Measurements from ENCODE around the gene VSIG10L. TPM values are rescaled to one million over a fixed set of nuclear protein-coding genes. Genes with fewer than 3 reads are reported as not detected.

VSIG10L gene
- total RNA-seq, 2 experiments from 2014 or later: 3.2 to 3.5 TPM

DNA sequence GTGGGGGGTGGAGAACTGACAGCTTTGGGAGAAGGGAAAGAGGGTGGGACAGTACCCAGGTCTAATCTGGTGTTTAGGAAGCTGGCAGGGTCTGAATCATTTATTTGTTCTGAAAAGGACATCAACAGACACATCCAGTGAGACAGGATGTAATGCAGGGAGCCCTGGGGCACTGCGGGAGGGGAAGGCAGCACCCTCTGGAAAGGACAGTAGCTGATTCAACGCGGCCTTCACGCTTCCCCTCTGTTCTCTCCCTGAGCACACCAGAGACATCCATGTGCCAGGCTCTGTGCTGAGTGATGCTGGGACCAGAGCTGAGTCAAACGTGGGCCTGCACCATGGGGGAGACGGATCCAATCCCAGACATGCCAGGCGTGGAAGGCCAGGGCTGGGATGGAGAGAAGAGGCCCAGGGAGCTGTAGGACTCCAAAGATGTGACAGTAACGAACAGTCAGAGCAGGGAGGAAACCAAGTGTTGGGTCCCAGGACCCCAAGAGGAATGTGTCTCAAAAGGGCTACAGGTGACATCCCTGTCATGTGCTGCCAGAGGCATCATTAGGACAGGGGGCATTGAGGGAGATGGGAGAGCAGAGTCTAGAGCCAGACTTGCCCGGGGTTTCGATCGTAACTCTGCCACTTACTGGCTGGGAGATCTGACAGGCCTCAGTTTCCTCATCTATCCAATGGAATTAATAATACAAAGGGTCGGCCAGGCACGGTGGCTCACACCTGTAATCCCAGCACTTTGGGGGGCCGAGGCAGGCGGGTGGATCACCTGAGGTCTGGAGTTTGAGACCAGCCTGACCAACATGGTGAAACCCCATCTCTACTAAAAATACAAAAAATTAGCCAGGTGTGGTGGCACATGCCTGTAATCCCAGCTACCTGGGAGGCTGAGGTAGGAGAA is 22.5 kb upstream of the VSIG10L start:
- ChIA-PET CTCF (interaction anchor here (1.2 kb wide), 1 partner anchor 10 kb away, joined by 5 read pairs; no protein-coding TSS in a partner anchor), POLR2A (no interaction called here)
- Mint-ChIP-seq H3K27ac (peak overlapping the region; percentile 64), H3K27me3 (no peaks in the 10 kb centered on the region), H3K9me3 (no peaks in the 10 kb centered on the region), H3K4me1 (ENCODE audit: low read depth) (peaks cover 44% of the 10 kb centered on the region), H3K4me3 (peak overlapping the region; percentile 63), H3K36me3 (peaks cover 18% of the 10 kb centered on the region)
- no peak for DNase-seq
- intact Hi-C loops (cut with micrococcal nuclease): no loop called here

GRCh38 chr19:51361239-51361638 is 19.3 kb upstream of the VSIG10L start:
- Mint-ChIP-seq H3K9me3 (no peaks in the 10 kb centered on the region), H3K27ac (no peak overlapping the region), H3K27me3 (no peaks in the 10 kb centered on the region), H3K4me3 (no peak overlapping the region), H3K4me1 (ENCODE audit: low read depth) (peaks cover 53% of the 10 kb centered on the region), H3K36me3 (peaks cover 15% of the 10 kb centered on the region)
- POLR2A ChIA-PET: no interaction called here
- intact Hi-C loops (cut with micrococcal nuclease): no loop called here
- no peak for DNase-seq
- CTCF ChIA-PET: interaction anchor here (1.1 kb wide), 1 partner anchor 60 kb away, joined by 3 read pairs; no protein-coding TSS in a partner anchor

- intact Hi-C loops (cut with micrococcal nuclease): no loop called here
- H3K4me3 Mint-ChIP-seq: no peak overlapping the region
- DNase-seq: no peak
- H3K27ac Mint-ChIP-seq: no peak overlapping the region
- ChIA-PET POLR2A (interaction anchor here (1.2 kb wide), 1 partner anchor 18 kb away, joined by 9 read pairs; no protein-coding TSS in a partner anchor), CTCF (interaction anchor here (0.7 to 1.3 kb wide), 5 partner anchors 11 to 155 kb away, joined by 3 to 4 read pairs (median 3); partner anchors contain the start of gene VSIG10L)
- H3K27me3 Mint-ChIP-seq: no peaks in the 10 kb centered on the region
- H3K36me3 Mint-ChIP-seq: peaks cover 17% of the 10 kb centered on the region
- H3K4me1 Mint-ChIP-seq (ENCODE audit: low read depth): peaks cover 56% of the 10 kb centered on the region
- no peaks in the 10 kb centered on the region for H3K9me3 Mint-ChIP-seq
Observed at GRCh38 chr19:51359294-51359693, 17.4 kb upstream of the VSIG10L start.

DNA sequence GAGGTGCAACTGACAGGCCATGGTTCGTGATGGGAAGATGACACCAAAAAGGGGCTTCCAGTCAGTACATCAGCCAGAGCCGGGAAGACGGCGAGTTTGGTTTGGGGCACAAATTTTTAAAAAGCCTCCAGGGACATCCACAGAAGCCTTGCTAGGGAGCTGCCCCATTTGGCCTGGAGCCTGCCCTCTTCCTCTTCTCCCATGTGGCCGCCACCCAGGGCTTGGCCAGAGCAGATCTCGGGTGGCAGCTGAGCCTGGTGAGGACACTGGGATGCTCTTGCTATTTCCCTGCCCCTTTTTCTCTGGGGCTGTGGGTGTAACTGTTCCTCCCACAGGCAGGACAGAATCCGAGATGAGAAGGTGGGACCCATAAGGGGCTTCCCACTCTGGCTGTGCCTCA is 16.0 kb upstream of the VSIG10L start:
- intact Hi-C loops (cut with micrococcal nuclease): no loop called here
- DNase-seq: no peak
- ChIA-PET CTCF (no interaction called here), POLR2A (no interaction called here)
- peaks cover 17% of the 10 kb centered on the region for H3K36me3 Mint-ChIP-seq
- no peaks in the 10 kb centered on the region for H3K27me3 Mint-ChIP-seq
- peaks cover 45% of the 10 kb centered on the region for H3K4me1 Mint-ChIP-seq (ENCODE audit: low read depth)
- H3K9me3 Mint-ChIP-seq: no peaks in the 10 kb centered on the region
- H3K27ac Mint-ChIP-seq: no peak overlapping the region
- no peak overlapping the region for H3K4me3 Mint-ChIP-seq

DNA sequence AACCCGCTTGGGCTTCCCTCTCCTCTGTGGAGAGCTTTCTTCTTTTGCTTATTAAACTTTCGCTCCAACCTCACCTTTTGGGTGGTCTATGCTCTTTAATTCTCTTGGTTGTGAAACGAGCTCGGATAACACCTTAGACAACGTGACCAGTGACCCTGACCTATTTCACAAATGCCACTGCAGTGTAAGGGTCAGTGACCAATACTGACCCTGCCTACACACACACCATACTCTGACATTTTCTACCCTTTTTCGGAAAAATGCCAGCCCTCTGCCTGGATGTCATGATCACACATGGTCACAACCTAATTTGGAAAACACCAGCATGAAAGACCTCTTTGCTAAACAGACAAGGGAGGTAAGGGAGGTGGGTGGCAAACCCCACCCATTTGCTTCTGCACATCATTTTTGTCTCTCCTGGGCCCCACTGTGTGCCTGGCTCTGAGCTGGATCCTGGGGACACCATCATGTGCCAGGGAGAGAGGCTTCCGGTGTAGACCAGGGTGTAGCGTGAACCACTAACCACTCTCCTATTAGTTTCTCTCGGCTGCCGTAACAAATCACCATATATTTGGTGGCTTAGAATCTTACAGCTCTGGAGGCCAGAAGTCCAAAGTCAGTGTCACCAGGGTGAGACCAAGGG is 14.3 kb upstream of the VSIG10L start:
- Mint-ChIP-seq H3K36me3 (peaks cover 26% of the 10 kb centered on the region), H3K4me1 (ENCODE audit: low read depth) (peaks cover 38% of the 10 kb centered on the region), H3K27ac (no peak overlapping the region), H3K4me3 (no peak overlapping the region), H3K27me3 (no peaks in the 10 kb centered on the region), H3K9me3 (no peaks in the 10 kb centered on the region)
- no peak for DNase-seq
- POLR2A ChIA-PET: no interaction called here
- intact Hi-C loops (cut with micrococcal nuclease): no loop called here
- CTCF ChIA-PET: no interaction called here

- H3K27me3 Mint-ChIP-seq: no peaks in the 10 kb centered on the region
- peak; percentile 58 for DNase-seq
- peaks cover 38% of the 10 kb centered on the region for H3K36me3 Mint-ChIP-seq
- no peaks in the 10 kb centered on the region for H3K9me3 Mint-ChIP-seq
- peaks cover 32% of the 10 kb centered on the region for H3K4me1 Mint-ChIP-seq (ENCODE audit: low read depth)
- H3K27ac Mint-ChIP-seq: peak overlapping the region; percentile 88
- intact Hi-C loops (cut with micrococcal nuclease): no loop called here
- ChIA-PET CTCF (interaction anchor here (1.2 to 1.6 kb wide), 2 partner anchors 11 to 44 kb away, joined by 4 to 5 read pairs; no protein-coding TSS in a partner anchor), POLR2A (interaction anchor here (0.8 to 1.2 kb wide), 2 partner anchors 11 to 14 kb away, joined by 3 read pairs; no protein-coding TSS in a partner anchor)
- H3K4me3 Mint-ChIP-seq: no peak overlapping the region
Observed at GRCh38 chr19:51354742-51355148, 12.8 kb upstream of the VSIG10L start.

- ChIA-PET CTCF (interaction anchor here (1.2 to 1.6 kb wide), 2 partner anchors 11 to 44 kb away, joined by 4 to 5 read pairs; no protein-coding TSS in a partner anchor), POLR2A (interaction anchor here (0.8 to 1.2 kb wide), 2 partner anchors 11 to 13 kb away, joined by 3 read pairs; no protein-coding TSS in a partner anchor)
- H3K4me3 Mint-ChIP-seq: no peak overlapping the region
- H3K4me1 Mint-ChIP-seq (ENCODE audit: low read depth): peaks cover 27% of the 10 kb centered on the region
- H3K36me3 Mint-ChIP-seq: peaks cover 38% of the 10 kb centered on the region
- intact Hi-C loops (cut with micrococcal nuclease): no loop called here
- no peaks in the 10 kb centered on the region for H3K27me3 Mint-ChIP-seq
- H3K9me3 Mint-ChIP-seq: no peaks in the 10 kb centered on the region
- no peak for DNase-seq
- H3K27ac Mint-ChIP-seq: peak overlapping the region; percentile 88
Observed at GRCh38 chr19:51354103-51354741, 12.3 kb upstream of the VSIG10L start.

GRCh38 chr19:51352783-51353360 is 10.9 kb upstream of the VSIG10L start:
- peaks cover 21% of the 10 kb centered on the region for H3K4me1 Mint-ChIP-seq (ENCODE audit: low read depth)
- H3K27ac Mint-ChIP-seq: no peak overlapping the region
- peaks cover 40% of the 10 kb centered on the region for H3K36me3 Mint-ChIP-seq
- no peak overlapping the region for H3K4me3 Mint-ChIP-seq
- H3K9me3 Mint-ChIP-seq: no peaks in the 10 kb centered on the region
- no peak for DNase-seq
- intact Hi-C loops (cut with micrococcal nuclease): no loop called here
- CTCF ChIA-PET: no interaction called here
- no peaks in the 10 kb centered on the region for H3K27me3 Mint-ChIP-seq
- POLR2A ChIA-PET: no interaction called here

- POLR2A ChIA-PET: interaction anchor here (1.5 kb wide), 1 partner anchor 12 kb away, joined by 3 read pairs; no protein-coding TSS in a partner anchor
Observed at GRCh38 chr19:51351266-51351990, 9.5 kb upstream of the VSIG10L start.

GRCh38 chr19:51347209-51347928 is 5.4 kb upstream of the VSIG10L start:
- H3K36me3 Mint-ChIP-seq: peaks cover 42% of the 10 kb centered on the region
- no peaks in the 10 kb centered on the region for H3K27me3 Mint-ChIP-seq
- no peaks in the 10 kb centered on the region for H3K4me1 Mint-ChIP-seq (ENCODE audit: low read depth)
- no peak for DNase-seq
- intact Hi-C loops (cut with micrococcal nuclease): no loop called here
- CTCF ChIA-PET: interaction anchor here (0.6 to 1.4 kb wide), 3 partner anchors 8 to 329 kb away, joined by 3 to 5 read pairs (median 3); no protein-coding TSS in a partner anchor
- POLR2A ChIA-PET: no interaction called here
- no peak overlapping the region for H3K4me3 Mint-ChIP-seq
- H3K27ac Mint-ChIP-seq: no peak overlapping the region
- no peaks in the 10 kb centered on the region for H3K9me3 Mint-ChIP-seq

More at GRCh38 chr19:51351266-51351990, 9.5 kb upstream of the VSIG10L start:
- peaks cover 43% of the 10 kb centered on the region for H3K36me3 Mint-ChIP-seq
- H3K27me3 Mint-ChIP-seq: no peaks in the 10 kb centered on the region
- H3K27ac Mint-ChIP-seq: no peak overlapping the region
- intact Hi-C loops (cut with micrococcal nuclease): no loop called here
- CTCF ChIA-PET: interaction anchor here (0.6 to 0.8 kb wide), 2 partner anchors 90 to 299 kb away, joined by 3 read pairs; no protein-coding TSS in a partner anchor
- no peak overlapping the region for H3K4me3 Mint-ChIP-seq
- no peak for DNase-seq
- H3K4me1 Mint-ChIP-seq (ENCODE audit: low read depth): peaks cover 17% of the 10 kb centered on the region
- H3K9me3 Mint-ChIP-seq: no peaks in the 10 kb centered on the region

- Mint-ChIP-seq H3K27ac (no peak overlapping the region), H3K4me3 (no peak overlapping the region), H3K9me3 (no peaks in the 10 kb centered on the region), H3K36me3 (peaks cover 35% of the 10 kb centered on the region), H3K27me3 (no peaks in the 10 kb centered on the region), H3K4me1 (ENCODE audit: low read depth) (no peaks in the 10 kb centered on the region)
- no peak for DNase-seq
- ChIA-PET CTCF (no interaction called here), POLR2A (no interaction called here)
- intact Hi-C loops (cut with micrococcal nuclease): no loop called here
Observed at GRCh38 chr19:51346742-51347141, 4.8 kb upstream of the VSIG10L start.

Data from activated CD4-positive, alpha-beta memory T cell treated with anti-CD3 and anti-CD28 coated beads for 36 hours (primary cell).